ENCODE results near the gene MEGF11. TPM values are rescaled to one million over a fixed set of nuclear protein-coding genes. Genes with fewer than 3 reads are reported as not detected.

Gene MEGF11
- total RNA-seq, 1 experiment from 2014 or later, result 2.3 TPM

DNA sequence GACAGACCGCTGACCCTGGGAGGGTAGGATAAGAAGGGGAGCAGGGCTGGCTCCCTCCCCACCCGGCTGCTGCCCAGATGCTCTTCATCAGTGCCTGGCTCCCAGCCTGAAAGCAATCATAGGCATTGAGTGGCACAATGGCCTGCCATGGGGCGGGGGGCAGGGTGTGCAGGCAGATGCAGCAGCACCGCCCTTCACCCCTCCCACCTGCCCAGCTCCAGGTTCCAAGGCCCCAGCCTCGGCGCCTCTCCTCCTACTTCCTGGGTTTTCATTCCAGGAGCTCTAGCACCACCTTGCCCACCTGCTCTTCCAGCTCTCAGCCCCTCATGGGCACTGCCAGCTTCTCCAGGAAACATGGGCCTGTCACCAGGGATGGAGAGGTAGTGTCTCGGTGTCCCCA, 101.7 kb downstream of the MEGF11 start:
- Histone ChIP-seq H3K27ac (ENCODE audit: low read depth, low read length) (no peak overlapping the region), H3K79me2 (ENCODE audit: insufficient read depth, low read length) (no peaks in the 10 kb centered on the region), H2AFZ (ENCODE audit: low read depth, low read length, poor library complexity, severe bottlenecking) (no peak overlapping the region), H3K4me3 (replicated peaks in 1 of 2; ENCODE audit: low read depth in 1 of 2, low read length in 2 of 2) (no peak overlapping the region), H3K9ac (ENCODE audit: low read length) (no peak overlapping the region), H3K9me3 (ENCODE audit: control insufficient read depth in 1 of 2, insufficient read depth in 1 of 2, low read depth in 1 of 2, low read length in 2 of 2) (no peaks in the 10 kb centered on the region), H3K4me1 (ENCODE audit: control insufficient read depth in 1 of 2, insufficient read depth in 2 of 2, low read length in 2 of 2) (peaks cover 0 to 10% of the 10 kb centered on the region in 2 experiments; a peak in 2 of 4 replicates), H3K4me2 (ENCODE audit: low read length) (no peak overlapping the region), H3K27me3 (ENCODE audit: insufficient read depth, low read length) (no peaks in the 10 kb centered on the region), H3K9me2 (ENCODE audit: insufficient read depth) (no peaks in the 10 kb centered on the region), H4K20me1 (ENCODE audit: insufficient read depth) (no peaks in the 10 kb centered on the region), H3K36me3 (ENCODE audit: control insufficient read depth in 1 of 2, insufficient read depth in 2 of 2, low read length in 2 of 2) (no peaks in the 10 kb centered on the region)
- ATAC-seq, result peak; percentile 73
- ChIA-PET POLR2A (no interaction called here), RAD21 (ENCODE audit: low non-redundant PET in 1 of 2, low total read pairs in 2 of 2, uncharacterized antibody in 2 of 2, unreplicated experiment in 2 of 2) (no interaction called here), CTCF (interaction anchor here (0.9 kb wide), 1 partner anchor 169 kb away, joined by 3 read pairs; no protein-coding TSS in a partner anchor)
- intact Hi-C loops (cut with micrococcal nuclease), result no loop called here
- TF ChIP-seq RAD21 (IDR thresholded peaks at IDR 0.05; ENCODE audit: low read depth), result peak; percentile 53; the same call in 1 of the 2 replicates
- TF ChIP-seq SP1 (IDR thresholded peaks at IDR 0.05; ENCODE audit: low read depth), result no peak
- TF ChIP-seq, protein P1, sequence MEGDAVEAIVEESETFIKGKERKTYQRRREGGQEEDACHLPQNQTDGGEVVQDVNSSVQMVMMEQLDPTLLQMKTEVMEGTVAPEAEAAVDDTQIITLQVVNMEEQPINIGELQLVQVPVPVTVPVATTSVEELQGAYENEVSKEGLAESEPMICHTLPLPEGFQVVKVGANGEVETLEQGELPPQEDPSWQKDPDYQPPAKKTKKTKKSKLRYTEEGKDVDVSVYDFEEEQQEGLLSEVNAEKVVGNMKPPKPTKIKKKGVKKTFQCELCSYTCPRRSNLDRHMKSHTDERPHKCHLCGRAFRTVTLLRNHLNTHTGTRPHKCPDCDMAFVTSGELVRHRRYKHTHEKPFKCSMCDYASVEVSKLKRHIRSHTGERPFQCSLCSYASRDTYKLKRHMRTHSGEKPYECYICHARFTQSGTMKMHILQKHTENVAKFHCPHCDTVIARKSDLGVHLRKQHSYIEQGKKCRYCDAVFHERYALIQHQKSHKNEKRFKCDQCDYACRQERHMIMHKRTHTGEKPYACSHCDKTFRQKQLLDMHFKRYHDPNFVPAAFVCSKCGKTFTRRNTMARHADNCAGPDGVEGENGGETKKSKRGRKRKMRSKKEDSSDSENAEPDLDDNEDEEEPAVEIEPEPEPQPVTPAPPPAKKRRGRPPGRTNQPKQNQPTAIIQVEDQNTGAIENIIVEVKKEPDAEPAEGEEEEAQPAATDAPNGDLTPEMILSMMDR (IDR thresholded peaks at IDR 0.05 in 2 of 3, conservative IDR thresholded peaks at IDR 0.05 in 1 of 3; ENCODE audit: borderline replicate concordance in 1 of 3, insufficient read depth in 1 of 3, low read depth in 2 of 3, low read length in 2 of 3), result peak in 2 of 3 experiments; percentile 18 to 20; a peak in 2 of 6 replicates
- TF ChIP-seq CEBPB (IDR thresholded peaks at IDR 0.05; ENCODE audit: low read depth), result no peak
- TF ChIP-seq ATF3 (IDR thresholded peaks at IDR 0.05), result no peak
- no peak for TF ChIP-seq ZNF274 (IDR thresholded peaks at IDR 0.05; ENCODE audit: low read depth, low read length)
- no peak for TF ChIP-seq EGR1 (IDR thresholded peaks at IDR 0.05; ENCODE audit: low read depth)
- no peak for TF ChIP-seq POLR2AphosphoS5 (IDR thresholded peaks at IDR 0.05; ENCODE audit: low read depth, low read length)
- DNase-seq (ENCODE audit: low read depth, low spot score), result no peak
- BruUV-seq (replicated peaks), result no TSS peak

DNA sequence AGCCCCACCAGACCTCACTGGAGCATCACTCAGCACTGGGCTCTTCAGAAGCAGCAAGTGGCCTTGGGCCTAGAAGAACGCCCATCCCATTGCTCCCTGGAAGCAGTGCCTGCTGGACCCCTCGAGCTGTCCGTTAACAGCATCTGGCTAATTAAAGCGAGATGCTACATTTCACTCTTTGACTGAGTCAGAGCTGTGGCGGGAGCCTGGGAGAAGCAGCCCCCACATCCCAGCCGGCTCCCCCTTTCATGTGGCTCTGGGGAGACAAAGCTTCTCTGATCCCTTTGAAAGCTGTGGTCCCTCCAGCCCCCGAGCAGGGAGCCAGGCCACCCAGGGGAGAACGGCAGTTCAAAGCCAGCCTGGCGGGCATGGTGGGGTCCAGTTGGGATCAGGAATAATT, 103.7 kb downstream of the MEGF11 start:
- H3K9ac ChIP-seq (ENCODE audit: low read length), result no peak overlapping the region
- no peak for ATAC-seq
- H3K9me2 ChIP-seq (ENCODE audit: insufficient read depth), result no peaks in the 10 kb centered on the region
- H4K20me1 ChIP-seq (ENCODE audit: insufficient read depth), result no peaks in the 10 kb centered on the region
- no peaks in the 10 kb centered on the region for H3K36me3 ChIP-seq (ENCODE audit: control insufficient read depth in 1 of 2, insufficient read depth in 2 of 2, low read length in 2 of 2)
- intact Hi-C loops (cut with micrococcal nuclease), result no loop called here
- no peak overlapping the region for H3K4me2 ChIP-seq (ENCODE audit: low read length)
- ChIA-PET POLR2A (no interaction called here), RAD21 (ENCODE audit: low non-redundant PET in 1 of 2, low total read pairs in 2 of 2, uncharacterized antibody in 2 of 2, unreplicated experiment in 2 of 2) (no interaction called here), CTCF (no interaction called here)
- peaks cover 0 to 10% of the 10 kb centered on the region in 2 experiments; a peak in 2 of 4 replicates for H3K4me1 ChIP-seq (ENCODE audit: control insufficient read depth in 1 of 2, insufficient read depth in 2 of 2, low read length in 2 of 2)
- BruUV-seq (replicated peaks), result no TSS peak
- H3K79me2 ChIP-seq (ENCODE audit: insufficient read depth, low read length), result no peaks in the 10 kb centered on the region
- H3K27me3 ChIP-seq (ENCODE audit: insufficient read depth, low read length), result no peaks in the 10 kb centered on the region
- no peak for DNase-seq (ENCODE audit: low read depth, low spot score)
- H3K27ac ChIP-seq (ENCODE audit: low read depth, low read length), result no peak overlapping the region
- no peaks in the 10 kb centered on the region for H3K9me3 ChIP-seq (ENCODE audit: control insufficient read depth in 1 of 2, insufficient read depth in 1 of 2, low read depth in 1 of 2, low read length in 2 of 2)
- H3K4me3 ChIP-seq (replicated peaks in 1 of 2; ENCODE audit: low read depth in 1 of 2, low read length in 2 of 2), result no peak overlapping the region
- no peak overlapping the region for H2AFZ ChIP-seq (ENCODE audit: low read depth, low read length, poor library complexity, severe bottlenecking)
- TF ChIP-seq RAD21 (IDR thresholded peaks at IDR 0.05; ENCODE audit: low read depth) (no peak), ZFX (IDR thresholded peaks at IDR 0.05) (no peak), MAX (IDR thresholded peaks at IDR 0.05) (no peak), REST (IDR thresholded peaks at IDR 0.05; ENCODE audit: low read depth) (no peak), SRF (IDR thresholded peaks at IDR 0.05; ENCODE audit: low read depth) (no peak)
- TF ChIP-seq, protein P1 (IDR thresholded peaks at IDR 0.05 in 2 of 3, conservative IDR thresholded peaks at IDR 0.05 in 1 of 3; ENCODE audit: borderline replicate concordance in 1 of 3, insufficient read depth in 1 of 3, low read depth in 2 of 3, low read length in 2 of 3), result no peak
